HG03460 (cell line): ENCODE data around the gene RAD23A.

Source experiments
- ATAC-seq: cut with Tn5 transposase; IDR thresholded peaks from one replicate; pipeline ENCODE4 v1.9.1; 2021; ENCODE audit not compliant: unreplicated experiment

Gene RAD23A

DNA sequence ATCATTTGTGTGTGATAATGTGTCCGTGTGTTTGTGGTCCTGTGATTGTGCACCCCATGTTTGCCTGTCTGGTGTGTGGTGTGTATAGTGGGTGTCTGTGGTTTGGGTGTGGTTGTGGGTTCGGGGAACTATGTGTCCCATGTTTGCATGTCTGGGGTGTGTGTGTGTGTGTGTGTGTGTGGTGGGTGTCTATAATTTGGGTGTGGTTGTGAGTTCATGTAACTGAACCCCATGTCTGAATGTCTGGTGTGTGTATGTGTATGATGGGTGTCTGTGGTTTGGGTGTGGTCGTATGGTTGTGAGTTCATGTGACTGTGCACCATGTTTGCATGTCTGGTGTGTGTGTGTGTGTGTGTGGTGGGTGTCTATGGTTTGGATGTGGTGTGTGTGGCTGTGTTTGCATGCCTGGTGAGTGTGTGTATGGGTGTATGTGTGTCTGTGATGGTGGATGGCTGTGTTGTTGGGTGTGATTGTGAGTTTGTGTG, 38.5 kb downstream of the RAD23A start:
- no peak for ATAC-seq

DNA sequence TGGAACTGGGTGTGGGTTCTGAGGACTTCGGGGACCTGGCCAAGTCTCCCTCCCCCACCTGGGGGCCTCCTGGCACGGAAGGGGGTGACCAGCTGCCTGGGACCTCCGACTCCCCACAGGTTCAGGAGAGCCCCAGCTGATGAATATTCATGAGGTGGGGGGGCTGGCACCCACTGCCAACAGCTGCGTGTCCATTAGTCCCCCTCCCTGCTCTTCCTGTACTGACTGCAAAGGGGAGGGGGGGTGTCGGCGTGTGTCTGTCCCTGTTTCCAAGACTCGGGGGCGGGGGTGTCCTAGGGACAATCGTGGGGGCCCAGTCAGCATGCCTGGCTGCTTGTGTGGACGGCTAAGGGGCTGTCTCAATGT, 39.0 kb downstream of the RAD23A start:
- ATAC-seq, result no peak

DNA sequence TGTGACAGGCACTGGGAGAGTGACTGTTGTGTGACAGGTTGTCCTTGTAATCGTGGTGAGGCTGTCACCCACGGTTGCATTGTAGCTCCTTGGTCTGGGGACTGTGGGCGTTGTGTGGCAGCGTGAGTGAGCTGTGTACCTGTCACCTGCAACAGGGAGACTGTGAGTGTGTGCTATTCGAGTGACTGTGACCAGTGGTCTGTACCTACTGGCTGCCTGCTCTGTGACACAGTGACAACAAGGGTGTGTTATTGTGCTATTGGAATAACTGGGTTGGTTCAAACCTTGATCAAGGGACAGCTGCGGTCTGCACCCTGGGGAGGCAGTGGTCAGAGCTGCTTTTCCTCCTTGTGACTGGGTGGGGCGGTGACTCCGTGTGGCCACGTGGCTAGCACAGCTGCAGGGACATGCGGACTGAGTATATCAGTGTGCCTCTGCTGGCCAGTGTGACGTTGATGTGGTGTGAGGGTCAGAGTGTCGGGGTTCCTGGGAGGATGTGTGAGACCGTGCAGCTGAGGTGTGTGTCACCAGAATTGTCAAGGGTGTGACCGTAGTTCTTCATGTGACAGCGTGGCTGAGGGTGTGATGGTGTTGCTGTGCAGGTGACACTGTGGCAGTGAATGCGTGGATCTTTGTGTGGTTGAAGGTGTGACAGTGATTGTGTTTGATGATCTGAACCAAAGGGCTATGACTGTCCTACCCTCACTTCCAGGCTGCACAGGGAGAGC, 39.6 kb downstream of the RAD23A start:
- no peak for ATAC-seq

DNA sequence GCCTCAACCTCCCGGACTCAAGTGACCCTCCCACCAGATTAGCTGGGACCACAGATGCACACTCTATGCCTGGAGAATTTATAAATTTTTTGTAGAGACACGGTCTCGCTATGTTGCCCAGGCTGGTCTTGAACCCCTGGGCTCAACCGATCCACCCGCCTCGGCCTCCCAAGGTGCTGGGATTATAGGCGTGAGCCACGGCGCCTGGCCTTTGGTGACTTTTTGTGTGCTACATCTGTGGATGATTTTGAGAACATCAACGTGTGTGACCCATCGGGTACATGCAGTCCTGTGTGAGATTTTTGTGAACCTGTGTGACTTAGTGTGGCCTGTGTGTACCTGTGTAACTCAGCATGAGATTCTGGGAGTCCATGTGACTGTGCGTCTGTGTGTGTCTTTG, 41.1 kb downstream of the RAD23A start:
- ATAC-seq, result no peak

DNA sequence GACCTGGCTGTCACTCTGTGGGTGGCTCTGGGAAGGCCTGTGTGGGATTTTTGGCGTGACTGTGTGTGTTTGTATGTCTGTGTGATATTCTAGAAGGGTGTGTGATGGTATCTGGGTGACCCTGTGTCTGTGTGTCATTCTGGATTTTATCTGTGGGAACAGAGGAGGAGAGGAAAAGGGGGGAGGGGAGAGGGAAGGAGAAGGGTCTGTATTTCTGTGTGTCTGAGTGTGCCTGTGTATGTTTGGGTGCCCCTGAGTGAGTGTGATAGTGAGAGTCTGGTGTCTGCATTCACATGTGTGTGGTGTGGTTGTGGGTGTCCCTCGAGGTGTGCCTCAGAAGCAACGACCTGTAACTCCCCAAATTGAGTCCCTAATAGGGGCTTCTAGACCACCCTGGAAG, 41.5 kb downstream of the RAD23A start:
- ATAC-seq, result no peak

DNA sequence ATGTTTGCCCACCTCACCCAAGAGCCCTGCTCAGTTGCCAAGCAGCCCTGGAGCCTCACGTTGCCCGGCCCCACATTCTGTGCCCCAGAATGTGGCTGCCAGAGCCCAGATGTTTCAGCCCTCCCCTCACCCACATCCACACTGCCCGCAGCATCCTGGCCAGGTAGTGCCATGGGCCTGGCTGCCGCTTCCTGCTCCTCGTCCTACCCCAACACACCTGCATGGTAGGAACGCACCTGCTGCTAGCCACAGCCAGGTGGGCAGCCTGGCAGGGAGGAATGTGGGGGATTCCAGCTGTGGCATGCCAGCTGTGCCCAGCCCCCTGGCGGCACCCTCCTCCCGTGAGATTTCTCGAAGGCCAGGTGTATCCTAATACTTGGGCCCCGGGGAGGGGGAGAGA, 42.1 kb downstream of the RAD23A start:
- no peak for ATAC-seq

DNA sequence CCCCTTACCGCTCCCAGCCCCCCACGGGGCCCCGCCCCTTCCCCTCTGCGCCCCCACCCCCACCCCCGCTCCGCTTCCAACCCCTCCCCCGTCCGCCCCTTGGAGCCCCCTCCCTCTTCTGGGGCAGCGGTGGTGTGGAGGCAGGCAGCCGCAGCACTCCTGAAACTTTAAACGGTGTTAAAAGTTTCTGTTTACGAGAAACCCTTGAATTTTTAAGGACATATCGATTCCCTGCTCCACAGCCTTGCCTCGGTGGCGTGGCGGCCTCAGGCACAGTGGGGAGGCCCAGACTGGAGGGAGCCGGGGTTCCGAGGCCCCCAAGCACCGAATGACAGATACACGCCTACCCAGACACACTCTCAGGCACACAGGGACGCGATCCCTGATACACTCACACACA, 44.8 kb downstream of the RAD23A start:
- ATAC-seq, result no peak

DNA sequence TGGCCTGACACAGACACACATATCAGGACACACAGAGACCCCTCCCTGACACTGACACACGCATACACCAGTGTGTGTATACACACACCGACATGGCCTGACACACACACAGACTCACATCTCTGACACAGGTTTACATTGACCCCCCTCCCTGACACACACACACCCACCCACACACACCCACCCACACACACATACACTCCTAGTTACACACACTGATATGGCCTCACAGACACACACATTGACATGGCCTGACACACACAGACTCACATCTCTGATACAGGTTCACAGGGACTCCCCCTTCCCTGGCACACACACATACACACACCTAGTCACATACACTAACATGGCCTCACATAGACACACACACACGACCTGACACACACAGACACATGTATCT, 45.2 kb downstream of the RAD23A start:
- ATAC-seq, result no peak

DNA sequence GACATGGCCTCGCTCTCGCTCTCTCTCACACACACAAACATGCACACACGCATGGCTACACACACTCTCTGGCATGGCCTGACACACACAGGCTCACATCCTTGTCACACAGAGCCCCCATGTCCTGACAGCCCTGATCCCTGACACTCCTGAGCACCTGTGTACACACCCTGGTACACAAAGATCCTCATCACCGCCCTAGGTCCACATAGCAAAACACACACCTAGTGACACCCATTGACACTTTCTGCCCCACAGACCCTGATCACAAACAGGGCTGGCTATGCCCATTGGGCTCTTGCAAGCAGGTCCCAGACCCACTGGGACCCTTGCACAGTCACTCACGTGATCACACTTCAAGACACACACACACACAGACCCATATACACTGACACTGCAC, 45.6 kb downstream of the RAD23A start:
- no peak for ATAC-seq

DNA sequence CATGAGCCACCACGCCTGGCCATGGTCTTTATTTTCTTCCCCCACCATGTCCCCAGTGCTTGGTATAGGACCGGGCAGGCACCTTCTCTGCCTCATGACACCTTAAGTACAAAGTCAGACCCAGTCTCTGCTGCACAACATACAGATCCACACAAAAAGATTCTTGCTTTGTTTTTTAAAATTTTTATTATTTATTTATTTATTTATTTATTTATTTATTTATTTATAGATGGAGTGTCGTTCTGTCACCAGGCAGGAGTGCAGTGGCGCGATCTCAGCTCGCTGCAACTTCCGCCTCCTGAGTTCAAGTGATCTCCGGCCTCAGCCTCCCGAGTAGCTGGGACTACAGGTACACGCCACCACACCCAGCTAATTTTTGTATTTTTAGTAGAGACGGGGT, 47.1 kb downstream of the RAD23A start:
- ATAC-seq, result no peak

DNA sequence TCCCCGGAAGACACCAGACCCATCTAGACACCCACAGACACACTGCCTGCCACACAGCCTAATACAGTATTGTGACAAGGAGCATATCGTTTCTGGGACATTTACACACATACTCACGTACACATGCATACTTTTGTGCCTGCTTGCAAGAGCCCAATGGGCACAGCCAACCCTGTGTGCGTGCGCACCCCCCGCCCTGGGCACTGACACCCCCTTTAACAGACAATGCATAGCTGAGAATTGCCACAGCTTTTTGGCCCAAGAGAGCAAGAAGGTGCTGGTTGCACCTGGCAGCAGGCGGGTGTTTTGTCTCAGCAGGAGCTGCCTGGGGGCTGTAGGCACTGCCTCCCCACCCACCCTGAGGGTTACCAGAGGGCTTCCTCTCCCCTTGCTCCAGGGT, 47.9 kb downstream of the RAD23A start:
- no peak for ATAC-seq

DNA sequence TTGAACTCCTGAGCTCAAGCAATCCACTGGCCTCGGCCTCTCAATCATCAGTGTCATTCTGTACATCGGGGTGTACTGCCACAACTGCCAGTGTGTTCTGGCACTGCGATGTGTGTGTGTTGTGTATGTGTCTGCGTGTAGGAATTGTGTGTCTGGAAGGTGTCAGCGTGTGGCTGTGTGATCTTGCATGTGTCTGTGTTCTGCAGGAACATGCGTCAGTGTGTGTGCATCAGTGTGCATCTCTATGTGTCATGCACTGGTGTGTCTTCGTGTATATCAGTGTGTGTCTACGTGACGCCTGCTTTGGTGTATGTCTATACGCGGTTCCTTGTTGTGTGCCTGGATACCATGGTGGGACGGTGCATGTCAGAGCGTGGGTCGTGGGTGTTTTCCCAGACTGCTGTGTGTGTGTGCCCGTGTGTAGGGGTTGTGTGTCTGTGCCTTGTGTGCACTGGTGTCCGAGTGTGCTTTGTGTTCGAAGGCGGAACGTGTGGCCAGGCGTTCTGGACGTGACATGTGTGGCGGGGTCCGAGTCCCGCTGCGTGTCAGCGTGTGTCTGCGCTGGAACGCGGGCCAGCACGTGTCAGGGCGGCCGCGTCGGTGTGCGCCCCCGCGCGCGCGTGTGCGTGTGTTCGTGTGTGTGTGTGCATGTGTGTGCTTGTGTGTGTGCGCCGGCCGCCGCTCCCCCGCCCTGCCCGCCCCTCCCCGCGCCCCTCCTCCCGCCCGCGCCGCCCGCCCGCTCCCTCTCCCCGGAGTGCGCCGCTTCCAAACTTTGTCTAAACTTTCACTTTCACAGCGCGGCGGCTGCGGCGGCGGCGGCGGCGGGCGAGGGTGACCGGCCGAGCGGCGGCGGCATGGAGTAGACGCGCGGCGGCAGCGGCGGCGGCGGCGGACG, 49.3 kb downstream of the RAD23A start, which contains the start of gene NFIX:
Gene NFIX (plus strand): TSS at position 775 of the 895 bp plus-strand sequence. CDS start 363 bp downstream, outside the sequence.
- ATAC-seq, result no peak

DNA sequence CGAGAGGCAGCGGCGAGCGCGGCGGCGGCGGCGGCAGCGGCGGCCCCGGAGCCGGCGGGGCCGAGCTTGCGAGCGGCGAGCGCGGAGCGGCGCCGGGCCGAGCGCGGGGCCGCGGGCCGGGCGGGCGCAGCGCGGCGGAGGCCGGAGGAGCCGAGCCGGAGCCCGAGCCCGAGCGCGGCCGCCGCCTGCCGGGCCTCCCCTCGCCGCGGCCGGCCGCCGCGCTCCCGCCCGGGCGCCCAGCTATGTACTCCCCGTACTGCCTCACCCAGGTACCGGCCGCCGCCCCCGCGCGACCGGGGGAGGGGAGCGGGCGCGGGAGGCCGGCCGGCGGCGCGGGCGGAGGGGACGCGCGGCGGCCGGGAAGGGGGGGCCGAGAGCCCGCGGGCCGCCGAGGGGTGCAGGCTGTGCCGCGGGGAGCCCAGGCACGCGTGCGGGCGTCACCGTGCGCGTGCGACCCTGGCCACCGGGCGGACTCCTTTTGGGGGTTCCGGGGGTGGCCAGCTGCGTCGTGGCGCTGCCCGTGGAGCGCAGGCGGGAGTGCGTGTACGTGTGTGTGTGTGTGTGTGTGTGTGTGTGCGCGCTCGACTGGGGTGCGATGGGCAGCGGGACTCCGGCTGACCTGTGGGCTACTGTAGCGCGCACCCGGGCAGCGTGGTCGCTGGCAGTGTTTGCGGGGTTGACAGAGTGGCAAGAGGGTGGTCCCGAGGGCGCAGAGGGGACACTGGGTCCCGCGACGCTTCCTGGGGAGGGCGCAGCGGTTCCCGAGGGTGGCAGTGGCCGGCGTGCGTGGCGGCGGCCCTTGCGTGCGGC, 50.1 kb downstream of the RAD23A start:
- no peak for ATAC-seq

DNA sequence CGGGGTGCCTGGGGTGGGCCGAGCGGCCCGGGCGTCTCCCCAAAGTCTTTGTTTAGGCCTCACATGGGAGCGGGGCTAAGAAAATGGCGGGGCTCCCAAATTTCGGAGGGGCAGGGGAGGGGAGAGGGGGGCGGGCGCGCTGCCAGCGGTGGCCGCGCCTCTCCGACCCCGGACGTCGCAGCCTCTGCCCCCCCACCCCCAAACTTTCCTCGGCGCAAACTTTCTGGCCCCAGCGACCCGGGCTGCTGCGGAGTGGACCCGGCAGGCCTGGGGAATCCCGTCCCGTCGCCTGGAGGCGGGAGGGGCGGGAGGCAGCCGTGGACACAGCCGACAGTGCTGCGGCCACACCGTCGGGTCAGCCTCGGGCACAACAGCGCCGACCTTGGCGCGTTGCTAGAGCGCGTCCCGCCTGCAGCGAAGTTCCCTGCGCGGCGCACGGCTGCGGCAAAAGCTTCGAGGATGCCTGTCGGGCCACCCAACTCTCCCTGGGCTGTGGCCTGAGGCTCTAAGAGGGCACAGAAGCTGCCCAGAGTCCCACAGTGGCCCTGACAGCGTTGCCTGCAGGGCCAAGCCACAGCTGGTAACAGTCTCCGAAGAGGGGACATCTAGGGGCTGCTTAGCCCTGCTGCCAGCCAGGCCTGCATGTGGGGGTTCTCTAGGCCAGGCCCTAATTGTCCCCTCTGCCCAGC, 50.9 kb downstream of the RAD23A start:
- no peak for ATAC-seq

DNA sequence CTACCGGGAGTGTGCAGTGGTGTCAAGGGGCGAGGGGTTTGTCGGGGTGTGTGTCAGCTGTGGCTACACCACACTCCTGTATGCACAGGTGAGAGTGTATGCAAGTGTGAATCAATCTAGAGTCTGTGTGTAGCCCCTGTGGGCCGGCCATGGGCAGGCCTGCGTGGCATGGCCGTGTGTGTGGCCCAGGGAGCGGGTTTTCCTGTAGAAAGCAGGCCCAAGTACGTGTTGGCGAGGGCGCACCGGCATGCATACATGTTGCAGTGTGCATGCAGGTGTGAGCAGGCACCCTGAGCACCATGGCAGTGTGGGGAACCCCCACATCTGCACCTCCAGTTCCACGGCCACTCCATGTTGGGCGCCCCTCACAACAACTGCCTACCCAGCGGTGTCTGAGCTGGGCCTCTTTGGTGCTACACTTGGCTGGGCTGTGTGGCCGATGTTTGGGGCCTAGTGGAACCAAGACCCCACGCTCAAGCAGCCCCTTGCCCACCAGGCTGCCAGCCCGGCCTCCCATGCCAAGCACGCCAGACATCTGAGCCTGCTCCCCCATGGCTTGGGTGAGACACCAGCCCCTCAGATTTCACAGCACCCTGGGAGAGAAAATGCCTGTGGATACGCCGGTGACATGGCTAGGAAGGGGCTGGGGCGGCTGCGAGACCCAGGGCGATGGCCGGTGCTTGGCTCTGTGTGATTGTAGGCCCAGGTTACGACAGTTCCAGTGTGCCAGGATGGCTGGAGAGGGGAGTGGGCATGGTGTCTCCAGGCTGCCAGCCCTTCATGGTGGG, 51.7 kb downstream of the RAD23A start:
- ATAC-seq, result no peak

DNA sequence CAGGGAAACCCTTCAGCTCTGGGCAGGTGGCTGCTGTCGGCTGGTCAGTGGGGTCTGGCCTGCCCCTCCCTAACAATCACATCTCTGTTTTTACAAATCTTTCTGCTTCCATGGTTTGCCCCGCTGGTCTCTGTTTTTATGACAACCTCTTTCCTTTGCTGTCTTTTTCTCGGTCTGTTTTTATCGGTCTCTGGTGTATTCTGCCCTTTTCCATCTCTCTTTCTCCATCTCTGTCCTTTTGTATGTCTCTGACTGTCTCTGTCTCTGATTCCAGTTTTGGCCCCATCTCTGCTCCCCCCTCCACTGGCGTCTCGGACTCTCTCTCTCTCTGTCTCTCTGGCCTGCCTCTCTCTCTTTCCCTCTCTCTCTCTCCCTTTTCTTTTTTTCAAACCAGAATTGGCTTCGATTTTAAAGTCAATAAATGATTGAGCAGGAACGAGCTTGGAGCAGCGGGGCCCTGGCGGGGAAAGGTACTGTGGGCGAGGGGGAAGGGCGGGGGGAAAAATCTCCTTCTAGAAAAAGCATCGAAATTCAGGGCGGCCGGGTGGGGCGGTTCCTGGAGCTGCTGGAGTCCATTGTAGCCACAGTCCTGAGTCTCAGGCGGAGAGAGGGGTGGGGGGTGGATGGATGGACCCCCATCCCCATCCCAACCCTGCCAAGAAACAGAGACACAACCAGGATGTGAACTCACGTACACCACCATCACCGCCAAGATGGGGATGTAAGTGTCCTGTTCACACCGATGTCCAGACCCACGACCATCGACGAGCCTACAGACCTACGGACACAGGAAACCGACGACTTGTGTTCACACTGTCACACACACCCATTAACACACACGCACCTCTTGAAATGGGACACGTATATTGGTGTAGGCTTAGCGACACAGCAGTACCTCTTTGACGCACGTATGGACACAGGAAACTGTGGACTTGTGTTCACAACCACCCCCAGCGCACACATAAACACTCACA, 52.6 kb downstream of the RAD23A start:
- ATAC-seq, result no peak

DNA sequence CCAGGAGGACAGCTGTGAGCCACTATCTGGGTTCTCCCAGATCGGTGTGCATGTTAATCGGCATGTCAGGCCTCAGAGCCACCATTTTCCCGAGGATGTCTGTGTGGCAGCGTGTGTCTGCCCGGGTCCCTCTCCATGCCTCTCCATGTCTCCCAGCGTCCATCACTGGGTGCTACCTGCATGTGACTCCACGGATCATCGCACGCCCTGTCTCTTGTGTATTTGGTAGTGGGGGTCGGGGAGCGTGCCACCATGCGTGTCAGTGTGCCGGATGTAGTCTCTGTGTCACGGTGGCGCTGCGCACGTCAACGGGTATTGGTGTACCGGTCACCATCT, 55.5 kb downstream of the RAD23A start:
- no peak for ATAC-seq

DNA sequence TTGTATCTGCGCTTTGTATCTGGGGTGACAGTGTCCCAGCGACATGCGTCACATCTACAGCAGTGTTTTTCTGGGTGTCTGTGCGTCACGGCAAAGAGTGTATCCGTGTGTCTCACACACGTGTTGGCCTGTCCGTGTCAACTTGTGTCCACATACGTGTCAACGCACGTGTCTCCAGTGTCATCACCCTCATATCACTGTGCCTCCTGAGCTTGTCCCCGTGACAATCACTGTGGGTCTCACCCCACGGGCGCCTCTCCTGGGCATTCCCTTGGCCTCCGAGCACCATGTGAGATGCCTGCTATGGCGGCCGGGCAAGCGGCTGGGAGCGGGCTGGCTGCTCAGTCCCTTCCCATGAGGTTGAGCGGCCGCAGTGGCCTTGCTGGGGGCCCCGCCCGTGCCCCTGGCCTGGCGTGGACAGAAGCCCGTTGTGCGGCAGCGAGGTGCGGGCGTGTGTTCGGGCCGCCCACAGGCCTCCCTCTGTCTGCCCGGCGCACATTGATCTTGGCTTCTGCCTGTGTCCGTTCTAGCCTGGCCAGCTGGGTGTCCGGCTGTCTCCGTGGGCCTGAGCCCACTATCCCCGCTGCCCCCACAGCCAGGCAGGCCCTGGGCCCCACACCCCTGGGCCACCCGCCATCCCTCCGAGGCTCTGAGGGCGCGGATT, 56.0 kb downstream of the RAD23A start:
- no peak for ATAC-seq
